H1 (cell line): ENCODE measurements around the gene HS2ST1. TPM values are rescaled to one million over a fixed set of nuclear protein-coding genes. Genes with fewer than 3 reads are reported as not detected.

Source experiments
- CTCF ChIA-PET: fragments of 300-600 bp; sonication (Branson Sonifier 250); formaldehyde crosslinking; loops from one replicate; lab custom pipeline; 2021; ENCODE audit not compliant: partially characterized antibody; lab: Charles Lee
- POLR2A ChIA-PET: fragments of 300-600 bp; sonication (Branson Sonifier 250); formaldehyde crosslinking; loops from one replicate; lab custom pipeline; 2021; ENCODE audit warnings: inconsistent platforms; ENCODE audit not compliant: partially characterized antibody; lab: Charles Lee
- DNase-seq, 2 experiments: peaks; one replicate each; pipeline versions ENCODE4 v3.0.0 to v3.0.0-alpha.2; 2010 to 2022; ENCODE audit warnings: low spot score in 2 of 2, low read depth in 1 of 2, mixed read lengths in 1 of 2
- FAIRE-seq: peaks from 2 replicates; lab custom pipeline; 2011; peaks lifted over from hg19 to GRCh38; lab: Jason Lieb, UNC
- H2AFZ ChIP-seq: 2 replicates; pipeline ENCODE4 v1.8.1; 2012; ENCODE audit warnings: low read length, inconsistent platforms
- H2AK5ac ChIP-seq: 2 replicates; pipeline ENCODE4 v1.6.1; 2013; ENCODE audit warnings: low read depth, low read length
- H2BK120ac ChIP-seq: replicated peaks from 2 replicates; pipeline ENCODE3; 2013; ENCODE audit warnings: low read depth, low read length, inconsistent platforms
- H2BK12ac ChIP-seq: 2 replicates; pipeline ENCODE4 v1.6.1; 2013; ENCODE audit warnings: low read depth, low read length
- H2BK15ac ChIP-seq: 2 replicates; pipeline ENCODE4 v1.6.1; 2013; ENCODE audit warnings: low read length
- H2BK20ac ChIP-seq: 2 replicates; pipeline ENCODE4 v1.6.1; 2013; ENCODE audit warnings: low read length
- H2BK5ac ChIP-seq: 2 replicates; pipeline ENCODE4 v1.6.1; 2013; ENCODE audit warnings: low read depth, low read length
- H3K14ac ChIP-seq: 2 replicates; pipeline ENCODE4 v1.6.1; 2013; ENCODE audit warnings: inconsistent platforms; ENCODE audit not compliant: insufficient read length
- H3K18ac ChIP-seq: 2 replicates; pipeline ENCODE4 v1.6.1; 2013; ENCODE audit warnings: low read length; ENCODE audit errors: extremely low read depth
- H3K23ac ChIP-seq: 2 replicates; pipeline ENCODE4 v1.6.1; 2013; ENCODE audit warnings: inconsistent platforms; ENCODE audit not compliant: insufficient read length
- H3K23me2 ChIP-seq: 2 replicates; pipeline ENCODE4 v1.6.1; 2013; ENCODE audit warnings: low read depth, low read length
- H3K27ac ChIP-seq: 2 replicates; pipeline ENCODE4 v1.6.1; 2011; ENCODE audit warnings: low read depth, low read length, inconsistent platforms
- H3K27me3 ChIP-seq, 4 experiments: replicated peaks in 1 of 4; 1 replicate in 1 of 4; 2 replicates in 3 of 4; pipeline versions ENCODE4 v1.6.1 to v1.8.1; 2011 to 2013; ENCODE audit warnings: low read length in 3 of 4, mild to moderate bottlenecking in 3 of 4, inconsistent platforms in 2 of 4, mixed read lengths in 2 of 4, moderate library complexity in 1 of 4; ENCODE audit not compliant: control insufficient read depth in 3 of 4, insufficient read depth in 3 of 4; ENCODE audit errors: extremely low read depth in 1 of 4
- H3K36me3 ChIP-seq, 4 experiments: 2 replicates each; pipeline versions ENCODE4 v1.6.1 to v1.8.1; 2011 to 2013; ENCODE audit warnings: mild to moderate bottlenecking in 4 of 4, low read length in 3 of 4, moderate library complexity in 2 of 4, control low read depth in 1 of 4, inconsistent platforms in 1 of 4; ENCODE audit not compliant: insufficient read depth in 4 of 4, control insufficient read depth in 2 of 4
- H3K4ac ChIP-seq: replicated peaks from 2 replicates; pipeline ENCODE3; 2013; ENCODE audit warnings: low read length, low read depth, mixed read lengths, inconsistent platforms; ENCODE audit not compliant: insufficient read length
- H3K4me1 ChIP-seq, 4 experiments: replicated peaks in 1 of 4; 1 replicate in 1 of 4; 2 replicates in 3 of 4; pipeline versions ENCODE4 v1.6.1 to v1.8.1; 2011 to 2013; ENCODE audit warnings: low read length in 3 of 4, inconsistent platforms in 2 of 4, mixed read lengths in 1 of 4; ENCODE audit not compliant: insufficient read depth in 4 of 4, control insufficient read depth in 3 of 4
- H3K4me2 ChIP-seq, 2 experiments: 2 replicates each; pipeline versions ENCODE4 v1.6.1 to v1.8.1; 2011 to 2013; ENCODE audit warnings: low read depth in 2 of 2, low read length in 2 of 2, control low read depth in 1 of 2, inconsistent platforms in 1 of 2, mild to moderate bottlenecking in 1 of 2; ENCODE audit not compliant: insufficient read depth in 1 of 2
- H3K4me3 ChIP-seq, 4 experiments: fragments of 200-600, 300-600 bp in 1 of 4; sonication (generic), shearing (Covaris generic), sonication (Bioruptor Twin) in 1 of 4; 2 replicates each; pipeline versions ENCODE4 v1.5.1 to v1.8.1; 2011 to 2016; ENCODE audit warnings: low read length in 4 of 4, low read depth in 3 of 4, control low read depth in 2 of 4, inconsistent platforms in 2 of 4, mild to moderate bottlenecking in 2 of 4, mixed read lengths in 1 of 4, moderate library complexity in 1 of 4; ENCODE audit not compliant: insufficient read depth in 2 of 4; ENCODE audit errors: extremely low read depth in 1 of 4
- H3K56ac ChIP-seq: replicated peaks from 2 replicates; pipeline ENCODE3; 2013; ENCODE audit warnings: low read depth, mild to moderate bottlenecking, mixed read lengths, low read length, inconsistent platforms; ENCODE audit not compliant: insufficient read length
- H3K79me1 ChIP-seq: 2 replicates; pipeline ENCODE4 v1.6.1; 2013; ENCODE audit warnings: low read depth, low read length, control low read depth
- H3K79me2 ChIP-seq, 2 experiments: 2 replicates each; pipeline versions ENCODE4 v1.6.1 to v1.8.1; 2012 to 2013; ENCODE audit warnings: low read length in 2 of 2, mild to moderate bottlenecking in 2 of 2, inconsistent platforms in 1 of 2; ENCODE audit not compliant: insufficient read depth in 2 of 2, control insufficient read depth in 1 of 2
- H3K9ac ChIP-seq, 4 experiments: replicated peaks in 1 of 4; 1 replicate in 1 of 4; 2 replicates in 3 of 4; pipeline versions ENCODE4 v1.6.1 to v1.8.1; 2011 to 2013; ENCODE audit warnings: low read depth in 3 of 4, low read length in 3 of 4, control low read depth in 2 of 4, mild to moderate bottlenecking in 2 of 4, moderate library complexity in 2 of 4, inconsistent platforms in 1 of 4; ENCODE audit errors: extremely low read depth in 1 of 4
- H3K9me3 ChIP-seq, 2 experiments: 2 replicates each; pipeline versions ENCODE4 v1.6.1 to v1.8.1; 2012 to 2013; ENCODE audit warnings: mild to moderate bottlenecking in 2 of 2, moderate library complexity in 2 of 2, control low read depth in 1 of 2, inconsistent platforms in 1 of 2, low read depth in 1 of 2, low read length in 1 of 2, mixed read lengths in 1 of 2; ENCODE audit not compliant: insufficient read depth in 2 of 2
- H4K20me1 ChIP-seq, 2 experiments: replicated peaks in 1 of 2; 2 replicates each; pipeline versions ENCODE3 to v1.8.1; 2011 to 2013; ENCODE audit warnings: inconsistent platforms in 2 of 2, low read length in 2 of 2, mild to moderate bottlenecking in 1 of 2; ENCODE audit not compliant: insufficient read depth in 2 of 2, control insufficient read depth in 1 of 2
- H4K5ac ChIP-seq: 2 replicates; pipeline ENCODE4 v1.6.1; 2013; ENCODE audit warnings: low read length, low read depth, mixed read lengths, inconsistent platforms; ENCODE audit not compliant: insufficient read length
- H4K8ac ChIP-seq: 2 replicates; pipeline ENCODE4 v1.8.0; 2013; ENCODE audit warnings: mild to moderate bottlenecking, moderate library complexity, low read length, inconsistent platforms; ENCODE audit not compliant: insufficient read depth; ENCODE audit errors: extremely low read depth
- H4K91ac ChIP-seq: replicated peaks from 2 replicates; pipeline ENCODE3; 2013; ENCODE audit warnings: low read length, mixed read lengths, inconsistent platforms; ENCODE audit not compliant: insufficient read length
- BACH1 ChIP-seq: IDR thresholded peaks from 2 replicates; pipeline ENCODE4 v1.6.1; 2012; ENCODE audit warnings: low read length, improper control_type of control experiment
- BRCA1 ChIP-seq: IDR thresholded peaks from 2 replicates; pipeline ENCODE4 v1.6.1; 2012; ENCODE audit warnings: low read depth, low read length, improper control_type of control experiment
- CBX5 ChIP-seq: fragments of 300-800, 300-1000 bp; sonication (generic); IDR thresholded peaks from 2 replicates; pipeline ENCODE4 v1.7.1; 2016; ENCODE audit warnings: antibody characterized with exemption, low read length, low read depth
- CBX8 ChIP-seq: fragments of 300-800, 300-1000 bp; sonication (generic); IDR thresholded peaks from 2 replicates; pipeline ENCODE4 v1.7.1; 2016; ENCODE audit warnings: low read depth, low read length, borderline replicate concordance
- CHD1 ChIP-seq: IDR thresholded peaks from 2 replicates; pipeline ENCODE4 v1.6.1; 2012; ENCODE audit warnings: low read depth, low read length, improper control_type of control experiment
- CHD2 ChIP-seq: IDR thresholded peaks from 2 replicates; pipeline ENCODE4 v1.6.1; 2012; ENCODE audit warnings: low read length, improper control_type of control experiment
- EGR1 ChIP-seq: IDR thresholded peaks from 2 replicates; pipeline ENCODE4 v1.6.1; 2011; ENCODE audit warnings: low read depth, low read length, borderline replicate concordance
- EP300 ChIP-seq, 2 experiments: IDR thresholded peaks; 1 replicate in 1 of 2; 2 replicates in 1 of 2; pipeline ENCODE4 v1.6.1; 2011 to 2012; ENCODE audit warnings: low read depth in 2 of 2, low read length in 2 of 2, mild to moderate bottlenecking in 2 of 2, borderline replicate concordance in 1 of 2, inconsistent platforms in 1 of 2, moderate library complexity in 1 of 2
- GABPA ChIP-seq: IDR thresholded peaks from 2 replicates; pipeline ENCODE4 v1.6.1; 2011; ENCODE audit warnings: mild to moderate bottlenecking, low read length, moderate library complexity, borderline replicate concordance; ENCODE audit not compliant: insufficient read depth
- JUND ChIP-seq: IDR thresholded peaks from 2 replicates; pipeline ENCODE4 v1.6.1; 2011; ENCODE audit warnings: mild to moderate bottlenecking, improper control_type of control experiment, low read length
- PHF8 ChIP-seq: fragments of 200-600 bp; sonication (generic); conservative IDR thresholded peaks from 2 replicates; pipeline ENCODE4 v1.7.1; 2012; ENCODE audit warnings: low read depth, mild to moderate bottlenecking, inconsistent platforms, low read length, moderate library complexity
- POU5F1 ChIP-seq: IDR thresholded peaks from 2 replicates; pipeline ENCODE4 v1.6.1; 2011; ENCODE audit warnings: low read depth, mild to moderate bottlenecking, low read length, moderate library complexity
- RFX5 ChIP-seq: IDR thresholded peaks from 2 replicates; pipeline ENCODE4 v1.6.1; 2011; ENCODE audit warnings: low read depth, low read length, improper control_type of control experiment, borderline replicate concordance
- SIX5 ChIP-seq: IDR thresholded peaks from 2 replicates; pipeline ENCODE4 v1.6.1; 2011; ENCODE audit warnings: mild to moderate bottlenecking, low read depth, low read length
- TBP ChIP-seq: IDR thresholded peaks from 2 replicates; pipeline ENCODE4 v1.6.1; 2011; ENCODE audit warnings: low read depth, low read length, improper control_type of control experiment
- ZNF274 ChIP-seq: IDR thresholded peaks from 2 replicates; pipeline ENCODE4 v1.7.0; 2012; ENCODE audit warnings: low read length, borderline replicate concordance; ENCODE audit errors: extremely low read depth
- WGBS, 2 experiments: shearing (Covaris generic) in 1 of 2; methylation state at CpG; one replicate each; pipeline versions ENCODE4 v1.1.6 to v1.1.7; 2013 to 2015; ENCODE audit warnings: low lambda C conversion rate in 2 of 2, mixed read lengths in 2 of 2, inconsistent platforms in 1 of 2, low coverage in 1 of 2, missing lambda C conversion rate in 1 of 2; ENCODE audit not compliant: insufficient replicate concordance in 2 of 2, insufficient coverage in 1 of 2, insufficient read length in 1 of 2; ENCODE audit errors: extremely low coverage in 1 of 2, missing lambda C conversion rate in 1 of 2; 5-methylcytosine and 5-hydroxymethylcytosine counted together
- polyA plus RNA-seq, 7 experiments: library from polyadenylated mRNA; depleted of rRNA in 3 of 7; stranded (reverse) in 5 of 7; unstranded in 2 of 7; fragments of >200 nt in 5 of 7; fragments of 200-250 nt in 2 of 7; gene quantifications; 1 replicate in 5 of 7; 2 replicates in 1 of 7; 4 replicates in 1 of 7; pipeline versions ENCODE4 v1.2.1 to v1.2.3, GENCODE V29; 2011 to 2013; ENCODE audit warnings: missing spikeins in 2 of 7, mixed read lengths in 2 of 7
- total RNA-seq: library from RNA; stranded (reverse); fragmentation: NEBNext Ultra II Directional; extraction: Animal tissue kit (Norgen Biotek cat#: 25700); gene quantifications from 2 replicates; pipeline ENCODE4 v1.2.1, GENCODE V29; 2021

Gene HS2ST1
- total and polyA plus RNA-seq, 2 of the 8 experiments (the other 6 are each of a cell fraction or from before 2014, with no cell fraction given) = 5.2 to 28.3 TPM

- no peaks in the 10 kb centered on the region for H3K23me2 ChIP-seq
- H3K18ac ChIP-seq = no peak overlapping the region
- no peaks in the 10 kb centered on the region for H3K27me3 ChIP-seq
- H3K36me3 ChIP-seq = no peaks in the 10 kb centered on the region
- ChIA-PET POLR2A (no interaction called here), CTCF (no interaction called here)
- H2AK5ac ChIP-seq = no peak overlapping the region
- no peak overlapping the region for H3K27ac ChIP-seq
- H3K79me1 ChIP-seq = no peaks in the 10 kb centered on the region; the same call in 1 of the 2 replicates
- H2BK5ac ChIP-seq = no peak overlapping the region
- H4K20me1 ChIP-seq = peaks cover 0 to 4% of the 10 kb centered on the region in 2 experiments
- H2BK120ac ChIP-seq = no peak overlapping the region
- no peak overlapping the region for H3K4me2 ChIP-seq
- no peak overlapping the region for H2BK12ac ChIP-seq
- no peak overlapping the region for H3K23ac ChIP-seq
- no peak overlapping the region for H3K14ac ChIP-seq
- H2BK15ac ChIP-seq = no peak overlapping the region
- H3K79me2 ChIP-seq = peaks cover 0 to 53% of the 10 kb centered on the region in 2 experiments; a peak in 2 of 4 replicates
- H4K91ac ChIP-seq = no peak overlapping the region
- no peak for FAIRE-seq
- no peak overlapping the region for H3K9ac ChIP-seq
- no peaks in the 10 kb centered on the region for H3K9me3 ChIP-seq
- H3K4me1 ChIP-seq = peaks cover 0 to 8% (median under 1%) of the 10 kb centered on the region in 4 experiments; a peak in 4 of 7 replicates
- no peak overlapping the region for H4K8ac ChIP-seq
- 86% methylated on average over 2 of the region's 2 CpGs; no CpG with 5 or more reads in 1 of the 2 experiments for WGBS, 2 experiments
- H2BK20ac ChIP-seq = no peak overlapping the region
- no peak overlapping the region for H3K4me3 ChIP-seq
- H2AFZ ChIP-seq = no peak overlapping the region
- no peak overlapping the region for H3K4ac ChIP-seq
- H3K56ac ChIP-seq = no peak overlapping the region
- no peak for DNase-seq
- H4K5ac ChIP-seq = no peak overlapping the region
- TF ChIP-seq CHD2 (no peak), PHF8 (no peak), CBX5 (no peak), EGR1 (no peak), EP300 (IDR thresholded peaks at IDR 0.05; ENCODE audit: borderline replicate concordance in 1 of 2, low read depth in 2 of 2, low read length in 2 of 2) (no peak), BACH1 (no peak), BRCA1 (no peak), CBX8 (no peak), ZNF274 (no peak), POU5F1 (no peak), CHD1 (no peak), SIX5 (no peak), TBP (no peak), RFX5 (no peak), GABPA (no peak), JUND (no peak)
Observed at GRCh38 chr1:86992861-86993260, 78.4 kb downstream of the HS2ST1 start.
